BE2C (cell line): ENCODE measurements around the gene RASAL2.
"Not testable (repeated sequence)": the region's sequence is repeated elsewhere in the genome, so short reads cannot be mapped to it uniquely, and the experiment has no call there.

Experiments
- DNase-seq: peaks from one replicate; pipeline ENCODE4 v3.0.0-alpha.2; 2020
- H3K27me3 ChIP-seq: fragments of 250-450 bp; sonication (Bioruptor Pico); 2 replicates; pipeline ENCODE4 v1.5.1; 2020; ENCODE audit warnings: mild to moderate bottlenecking
- H3K36me3 ChIP-seq: fragments of 250-450 bp; sonication (Bioruptor Pico); 2 replicates; pipeline ENCODE4 v1.5.1; 2020; ENCODE audit warnings: mild to moderate bottlenecking
- H3K4me1 ChIP-seq: fragments of 250-450 bp; sonication (Bioruptor Pico); 2 replicates; pipeline ENCODE4 v1.5.1; 2020
- H3K4me3 ChIP-seq: 2 replicates; pipeline ENCODE4 v1.5.1; 2011; ENCODE audit warnings: low read depth, low read length
- H3K9me3 ChIP-seq: fragments of 250-450 bp; sonication (Bioruptor Pico); 2 replicates; pipeline ENCODE4 v1.5.1; 2020
- CTCF ChIP-seq: IDR thresholded peaks from 2 replicates; pipeline ENCODE4 v1.5.1; 2012; ENCODE audit warnings: mild to moderate bottlenecking, low read depth, low read length

The RASAL2 gene

GRCh38 chr1:178502330-178502714 lies 408.4 kb downstream of the RASAL2 start:
- DNase-seq: no peak
- no peaks in the 10 kb centered on the region for H3K4me1 ChIP-seq
- H3K9me3 ChIP-seq: no peaks in the 10 kb centered on the region
- no peaks in the 10 kb centered on the region for H3K27me3 ChIP-seq
- H3K36me3 ChIP-seq: no peaks in the 10 kb centered on the region
- H3K4me3 ChIP-seq: no peak overlapping the region
- TF ChIP-seq CTCF: no peak

GRCh38 chr1:178502856-178503255 lies 409.0 kb downstream of the RASAL2 start:
- no peak for DNase-seq
- Histone ChIP-seq H3K27me3 (no peaks in the 10 kb centered on the region), H3K4me1 (no peaks in the 10 kb centered on the region), H3K4me3 (no peak overlapping the region), H3K9me3 (no peaks in the 10 kb centered on the region), H3K36me3 (no peaks in the 10 kb centered on the region)
- TF ChIP-seq CTCF: no peak

- H3K4me3 ChIP-seq, H3K27me3 ChIP-seq, H3K4me1 ChIP-seq, H3K36me3 ChIP-seq, DNase-seq, H3K9me3 ChIP-seq: not testable (repeated sequence)
These were observed 409.4 kb downstream of the RASAL2 start for GRCh38 chr1:178503316-178503715.

- Histone ChIP-seq H3K36me3 (no peaks in the 10 kb centered on the region), H3K9me3 (no peaks in the 10 kb centered on the region), H3K27me3 (no peaks in the 10 kb centered on the region), H3K4me3 (no peak overlapping the region), H3K4me1 (no peaks in the 10 kb centered on the region)
- DNase-seq: no peak
- no peak for TF ChIP-seq CTCF
These were observed 409.9 kb downstream of the RASAL2 start for GRCh38 chr1:178503849-178504248.

- no peak for TF ChIP-seq CTCF
- Histone ChIP-seq H3K4me1 (no peaks in the 10 kb centered on the region), H3K4me3 (no peak overlapping the region), H3K36me3 (no peaks in the 10 kb centered on the region), H3K9me3 (no peaks in the 10 kb centered on the region), H3K27me3 (no peaks in the 10 kb centered on the region)
- DNase-seq: no peak
These were observed 410.4 kb downstream of the RASAL2 start for GRCh38 chr1:178504286-178504685.

- no peak for DNase-seq
- H3K36me3 ChIP-seq: no peaks in the 10 kb centered on the region
- H3K4me1 ChIP-seq: no peaks in the 10 kb centered on the region
- TF ChIP-seq CTCF: no peak
- no peaks in the 10 kb centered on the region for H3K9me3 ChIP-seq
- no peaks in the 10 kb centered on the region for H3K27me3 ChIP-seq
- no peak overlapping the region for H3K4me3 ChIP-seq
These were observed 412.3 kb downstream of the RASAL2 start for GRCh38 chr1:178506177-178506576.

- DNase-seq: no peak
- no peaks in the 10 kb centered on the region for H3K27me3 ChIP-seq
- no peaks in the 10 kb centered on the region for H3K36me3 ChIP-seq
- TF ChIP-seq CTCF: no peak
- no peaks in the 10 kb centered on the region for H3K4me1 ChIP-seq
- no peaks in the 10 kb centered on the region for H3K9me3 ChIP-seq
- no peak overlapping the region for H3K4me3 ChIP-seq
These were observed 412.8 kb downstream of the RASAL2 start for GRCh38 chr1:178506669-178507068.
